Activated CD4-positive, alpha-beta T cell treated with anti-CD3 and anti-CD28 coated beads, Interleukin-2, amount 50 U/mL, for 1 hour (primary cell): ENCODE results near the gene EXOC4.

Source experiments
- DNase-seq: peaks from one replicate; pipeline ENCODE4 v3.0.0-alpha.2; 2020

EXOC4 gene

DNA sequence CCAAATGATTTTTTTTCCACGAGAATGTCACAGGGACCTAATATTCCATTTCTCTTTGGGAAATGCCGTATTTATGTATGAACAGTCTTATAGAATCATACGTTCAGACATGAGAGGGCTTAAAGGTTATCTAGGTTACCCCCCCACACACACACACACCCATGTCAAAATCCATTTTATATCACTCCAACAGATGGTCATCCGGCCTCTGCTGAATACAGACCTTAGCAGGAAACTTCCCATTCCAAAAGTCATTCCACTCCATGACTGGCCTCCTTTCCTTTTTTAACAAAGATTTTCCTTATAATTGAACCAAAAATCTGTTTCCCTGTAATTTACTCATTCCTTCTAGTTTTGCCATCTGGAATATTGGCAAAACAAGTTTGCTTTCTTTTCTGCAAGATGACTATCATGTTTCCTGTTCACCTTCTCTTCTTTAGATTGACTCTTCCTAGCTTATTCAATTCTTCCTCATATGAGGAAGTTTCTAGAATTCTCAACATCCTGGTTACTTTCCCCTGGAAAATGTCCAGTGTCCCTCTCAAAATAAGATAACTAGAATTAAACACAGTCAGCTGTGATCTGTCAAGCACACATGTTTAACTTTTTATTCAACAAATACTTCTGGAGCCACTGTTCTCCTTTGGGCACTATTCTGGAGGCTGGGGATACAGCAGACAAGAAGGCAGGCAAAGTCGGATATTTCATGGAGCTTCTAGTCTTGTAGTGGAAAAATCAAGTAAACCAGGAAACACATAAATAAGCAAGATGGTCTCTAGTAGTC is 597.8 kb downstream of the EXOC4 start:
- DNase-seq = no peak

DNA sequence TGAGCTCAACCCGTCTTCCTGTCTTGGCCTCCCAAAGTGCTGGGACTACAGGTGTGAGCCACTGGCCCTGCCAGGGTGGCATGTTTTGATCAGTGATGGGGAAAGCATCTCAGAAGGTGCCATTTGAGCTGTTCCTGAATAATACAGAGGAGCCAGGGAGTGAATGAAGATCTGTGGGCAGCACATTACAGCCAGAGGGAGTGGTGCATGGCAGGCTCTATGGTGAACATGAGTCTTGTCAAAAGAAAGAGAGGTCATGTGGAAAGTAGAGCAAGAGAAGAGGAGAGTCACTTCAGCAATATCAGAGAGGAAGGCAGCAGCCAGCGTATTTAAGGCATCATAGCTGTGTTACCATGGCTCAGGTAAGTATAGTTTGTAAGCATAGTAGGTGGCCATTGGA is 598.5 kb downstream of the EXOC4 start:
- DNase-seq = no peak

DNA sequence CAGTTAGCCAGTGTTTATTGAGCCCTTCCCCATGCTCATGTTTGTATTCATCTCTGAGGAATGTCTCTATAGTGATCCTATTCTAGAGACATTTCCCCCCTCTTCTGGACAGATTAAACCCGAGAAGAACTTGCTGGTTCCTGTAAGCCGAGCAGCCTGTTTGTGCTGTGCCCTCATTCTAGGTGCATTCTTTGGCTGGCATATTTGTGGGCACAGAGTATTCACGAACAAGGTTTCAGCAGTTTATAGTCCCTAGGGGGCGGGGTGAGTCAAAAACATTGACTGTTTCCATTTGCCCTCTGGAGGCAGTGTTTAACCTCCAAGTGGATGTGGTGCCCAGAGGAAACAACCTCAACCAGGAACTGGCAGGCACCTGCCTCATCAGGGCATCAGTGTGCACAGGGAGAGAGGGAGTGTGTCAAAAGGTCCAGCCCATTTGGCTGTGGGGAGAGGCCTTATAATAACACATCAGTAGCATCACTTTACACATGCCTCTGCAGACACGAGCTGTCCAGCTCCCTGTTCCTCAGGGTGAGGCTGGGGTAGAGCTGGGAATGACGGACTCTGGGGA is 600.9 kb downstream of the EXOC4 start:
- DNase-seq = no peak

DNA sequence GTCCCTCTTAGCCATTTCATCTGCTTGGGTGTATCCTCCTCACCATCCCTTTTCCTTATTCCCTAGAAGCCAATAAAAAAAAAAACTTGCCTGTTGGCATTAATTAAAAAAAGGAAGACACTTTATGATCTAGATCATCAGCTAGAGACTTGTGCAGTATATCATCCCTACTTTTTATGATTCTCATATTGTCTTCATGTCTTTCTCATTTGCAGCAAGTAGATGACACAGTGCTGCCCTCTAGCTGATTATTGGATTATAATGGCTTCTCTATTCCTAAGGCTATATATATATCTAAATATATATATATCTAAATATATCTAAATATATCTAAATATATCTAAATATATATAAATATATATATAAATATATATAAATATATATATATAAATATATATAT is 601.9 kb downstream of the EXOC4 start:
- no peak for DNase-seq

DNA sequence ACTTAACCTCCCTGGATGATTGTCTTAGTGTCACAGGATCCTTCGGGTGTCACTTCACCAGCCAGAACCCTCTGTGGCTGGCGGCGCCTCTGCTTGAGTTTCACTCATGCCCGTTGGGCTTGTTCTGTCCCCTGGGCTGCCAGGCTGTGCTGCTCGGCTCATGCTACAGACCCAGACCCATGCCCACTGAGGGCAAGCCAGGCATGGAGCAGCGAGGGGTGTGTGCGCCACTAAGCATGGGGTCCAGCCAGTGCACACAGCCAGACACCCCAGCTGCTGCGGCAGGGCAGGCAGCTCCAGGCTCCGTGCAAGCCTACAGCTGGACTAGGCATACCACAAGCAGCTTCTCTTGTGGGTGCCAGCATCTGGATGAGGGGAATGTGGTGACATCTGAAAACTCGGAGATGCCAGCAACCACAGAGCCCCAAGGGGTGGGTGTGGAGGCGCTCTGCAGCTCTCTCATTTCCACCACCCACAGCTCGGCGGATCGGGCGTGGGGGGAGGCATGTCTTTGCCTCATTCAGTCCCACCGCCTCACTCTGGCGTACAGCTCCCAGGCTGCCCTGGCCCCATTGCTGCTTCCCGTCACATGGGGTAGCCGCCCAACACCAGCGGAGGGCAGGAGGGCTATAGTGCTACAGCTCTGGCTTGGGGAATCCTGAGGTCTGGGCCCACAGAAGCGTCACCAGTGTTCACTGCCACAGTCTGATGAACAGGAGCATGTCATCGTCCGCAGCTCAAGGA is 604.7 kb downstream of the EXOC4 start:
- DNase-seq = no peak

DNA sequence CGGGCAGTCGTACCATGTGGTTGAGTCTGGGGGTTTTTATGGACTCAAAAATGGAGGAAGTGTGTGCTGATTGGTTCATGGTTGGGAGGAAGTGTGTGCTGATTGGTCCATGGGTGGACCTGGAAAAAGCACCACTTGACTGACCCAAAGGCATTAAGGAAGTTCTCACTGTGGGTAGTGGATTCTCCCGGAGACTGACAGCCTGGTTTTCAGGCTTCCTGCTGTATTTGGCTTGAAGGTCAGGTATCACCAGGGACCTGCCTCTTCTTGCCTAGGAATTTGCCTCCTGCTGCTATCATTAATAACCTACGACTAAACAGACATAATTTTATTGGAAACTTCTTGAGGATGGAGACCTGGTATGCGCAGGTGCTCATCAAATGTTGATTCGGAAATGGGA is 605.4 kb downstream of the EXOC4 start:
- no peak for DNase-seq

DNA sequence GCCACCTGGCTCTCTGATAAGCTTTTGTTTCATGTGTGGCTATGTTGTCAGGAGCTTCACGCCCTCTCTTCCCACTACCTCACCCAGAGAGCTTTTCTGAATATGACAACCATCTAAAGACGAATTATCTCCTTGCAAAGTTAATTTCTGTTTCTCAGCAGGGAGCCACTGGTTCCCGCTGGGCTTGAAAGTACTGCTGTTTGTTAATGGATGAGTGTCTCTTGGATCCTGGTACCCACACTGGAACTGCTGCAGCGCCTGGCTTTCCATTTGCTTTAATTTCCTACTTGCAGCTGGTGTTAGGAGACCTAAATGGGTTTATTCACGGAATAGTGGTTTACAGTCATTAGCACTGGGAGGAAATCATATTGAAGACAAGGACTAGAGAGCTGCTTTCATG is 606.4 kb downstream of the EXOC4 start:
- no peak for DNase-seq

DNA sequence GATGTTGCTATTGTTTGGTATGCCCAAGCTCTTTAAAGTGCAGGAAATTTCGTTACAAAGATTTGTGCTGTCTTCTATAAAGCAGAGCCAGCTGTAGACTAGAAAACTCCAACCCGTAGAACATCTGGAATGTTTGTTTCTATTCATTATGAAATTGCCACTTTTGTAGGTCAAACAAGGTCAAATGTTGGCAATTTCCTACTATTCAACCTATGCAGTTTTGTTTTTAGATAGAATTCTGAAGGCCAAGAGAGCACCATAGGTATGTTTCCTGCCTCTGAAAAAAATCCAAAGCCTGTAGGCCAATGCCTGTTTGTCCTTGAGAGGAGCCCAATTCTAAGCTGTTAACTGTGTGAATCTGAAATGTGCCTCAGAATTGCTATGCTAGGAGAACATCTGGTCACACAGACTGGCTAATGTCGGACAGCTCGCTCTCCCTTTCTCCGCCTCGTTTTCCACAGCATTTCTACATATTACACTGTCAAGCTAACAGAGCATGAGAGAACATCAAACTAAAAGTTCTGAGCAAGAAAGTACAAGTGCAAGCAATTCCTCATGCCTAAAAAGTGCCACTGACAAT is 607.1 kb downstream of the EXOC4 start:
- no peak for DNase-seq

DNA sequence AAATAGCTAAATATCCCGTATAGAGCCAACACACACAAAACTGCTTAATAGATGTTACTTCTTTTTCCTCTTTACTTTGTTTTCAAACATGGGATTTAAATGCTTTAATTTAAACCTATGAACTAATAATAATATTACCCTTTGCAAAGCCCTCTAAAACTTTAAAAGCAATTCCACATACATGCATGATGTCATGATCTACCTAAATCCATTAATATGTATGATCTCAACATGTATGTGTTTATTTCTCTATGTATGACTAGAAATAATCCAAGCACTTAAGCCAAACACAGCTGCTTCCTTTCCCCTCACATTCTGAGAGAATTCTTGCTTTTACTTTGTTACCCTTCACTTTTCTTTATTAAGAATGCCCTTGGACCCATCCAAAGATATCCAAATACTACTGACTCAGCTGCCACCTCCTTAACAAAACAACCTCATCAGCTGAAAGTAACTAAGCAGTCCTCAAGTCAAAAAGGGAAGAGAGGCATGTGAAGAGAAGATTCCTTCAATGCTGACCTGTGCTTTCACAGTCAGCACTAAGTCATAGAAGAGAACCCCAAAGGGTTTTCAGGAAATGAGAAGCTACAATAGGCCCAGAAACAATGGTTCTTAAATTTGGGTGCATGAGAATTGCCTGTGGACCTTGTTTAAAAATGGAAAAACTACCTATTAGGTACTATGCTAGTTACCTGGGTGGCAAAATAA is 607.9 kb downstream of the EXOC4 start:
- no peak for DNase-seq

DNA sequence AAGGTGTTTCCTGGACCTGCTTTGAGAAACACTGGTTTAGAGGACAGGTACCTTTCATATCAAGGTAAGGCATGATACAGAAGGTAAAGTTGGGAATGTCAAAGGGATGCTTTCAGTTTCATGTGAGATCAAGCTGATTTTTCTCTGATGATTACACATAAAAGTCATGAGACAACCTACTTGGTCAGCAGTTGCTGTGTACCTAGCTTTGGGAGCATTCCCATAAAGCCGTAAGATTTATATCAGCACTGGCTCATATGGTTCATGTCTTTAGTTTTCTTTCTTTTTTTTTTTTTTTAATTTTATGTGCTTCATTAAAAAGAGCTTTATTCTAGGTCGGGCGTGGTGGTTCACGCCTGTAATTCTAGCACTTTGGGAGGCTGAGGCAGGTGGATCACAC is 609.0 kb downstream of the EXOC4 start:
- DNase-seq = no peak

DNA sequence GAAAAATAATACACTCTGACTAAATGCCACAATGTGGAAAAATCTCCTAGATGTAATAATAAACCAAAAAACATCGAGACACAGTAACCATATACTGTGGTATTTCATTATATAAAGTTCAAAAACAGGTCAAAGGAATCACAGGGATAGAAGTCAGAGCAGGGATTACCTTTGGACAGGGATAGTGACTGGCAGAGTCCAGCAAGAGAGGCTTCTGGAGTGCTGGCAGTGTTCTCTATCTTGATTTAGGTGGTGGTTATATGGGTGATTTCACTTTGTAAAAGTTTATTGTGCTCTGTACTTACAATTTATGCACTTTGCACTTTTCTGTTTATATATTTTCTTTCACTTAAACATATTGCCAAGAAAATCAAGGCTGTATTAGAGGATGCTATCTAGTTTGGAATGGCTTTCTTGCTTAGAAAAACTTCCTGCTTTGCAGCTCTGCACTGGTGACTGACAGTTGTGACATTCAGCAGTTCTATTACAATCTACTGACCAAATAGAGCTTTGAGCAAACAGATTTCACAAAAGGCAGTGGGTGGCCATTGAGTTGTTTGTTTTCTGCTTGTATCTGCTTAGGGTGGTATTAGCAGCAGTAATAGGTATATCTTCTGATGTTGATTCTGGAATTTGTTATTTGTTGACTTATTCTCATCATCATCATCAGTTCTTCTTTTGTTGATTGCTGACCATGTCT is 610.6 kb downstream of the EXOC4 start:
- DNase-seq = no peak

DNA sequence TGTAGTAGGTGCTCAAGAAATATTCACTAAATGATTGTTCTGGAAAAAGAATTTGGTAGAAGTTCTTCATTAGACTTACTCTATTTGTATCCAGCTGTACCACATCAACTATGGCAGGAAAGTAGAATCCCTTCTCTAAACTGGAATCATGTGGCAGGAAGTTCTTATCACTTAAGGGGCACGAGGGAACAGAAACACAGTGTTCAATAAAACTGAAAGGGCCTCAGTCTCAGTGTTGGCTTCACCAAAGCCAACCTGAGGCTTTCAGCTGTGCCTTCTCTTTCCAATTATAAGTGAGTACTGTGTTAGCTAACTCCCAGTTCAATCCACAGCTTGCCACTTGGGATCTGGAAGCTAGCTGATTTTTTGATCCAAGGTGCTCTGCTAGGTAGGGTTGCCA is 616.7 kb downstream of the EXOC4 start:
- DNase-seq = no peak

DNA sequence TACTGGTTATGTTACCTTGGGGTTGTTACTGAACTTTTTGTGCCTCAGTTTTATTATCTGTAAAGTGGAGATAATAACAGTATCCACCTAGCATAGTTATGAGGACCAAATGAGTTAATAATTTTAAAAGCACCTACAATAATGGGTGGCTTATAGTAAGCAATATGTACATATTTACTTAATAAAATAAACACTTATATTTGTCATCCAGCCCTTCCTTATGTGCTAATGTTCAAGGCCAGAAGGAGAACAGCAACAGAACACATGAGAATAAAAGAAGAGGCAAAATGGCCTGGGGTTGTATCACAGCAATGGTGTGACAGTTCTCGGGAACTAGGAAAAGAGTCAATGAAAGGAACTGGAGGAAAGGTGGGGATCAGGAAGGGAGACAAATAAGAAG is 618.9 kb downstream of the EXOC4 start:
- DNase-seq = no peak

DNA sequence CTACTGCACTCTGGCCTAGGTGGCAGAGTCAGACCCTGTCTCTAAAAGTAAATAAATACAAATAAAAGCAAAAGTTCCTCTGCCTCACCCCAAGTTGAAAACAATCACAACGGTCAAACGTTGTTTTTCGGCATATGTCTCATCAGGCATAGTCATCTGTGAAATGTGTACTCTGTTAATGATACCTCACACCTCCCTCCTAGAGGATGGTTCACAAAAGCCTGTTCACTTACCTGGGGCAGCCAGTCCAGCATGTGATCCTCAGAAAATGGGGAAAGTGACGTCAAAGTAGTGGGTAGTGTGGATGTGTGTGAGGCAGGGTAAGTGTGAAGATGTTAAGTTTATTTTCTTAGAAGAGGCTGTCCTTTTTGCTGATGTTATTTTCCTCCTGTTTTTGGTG is 620.3 kb downstream of the EXOC4 start:
- DNase-seq = no peak

DNA sequence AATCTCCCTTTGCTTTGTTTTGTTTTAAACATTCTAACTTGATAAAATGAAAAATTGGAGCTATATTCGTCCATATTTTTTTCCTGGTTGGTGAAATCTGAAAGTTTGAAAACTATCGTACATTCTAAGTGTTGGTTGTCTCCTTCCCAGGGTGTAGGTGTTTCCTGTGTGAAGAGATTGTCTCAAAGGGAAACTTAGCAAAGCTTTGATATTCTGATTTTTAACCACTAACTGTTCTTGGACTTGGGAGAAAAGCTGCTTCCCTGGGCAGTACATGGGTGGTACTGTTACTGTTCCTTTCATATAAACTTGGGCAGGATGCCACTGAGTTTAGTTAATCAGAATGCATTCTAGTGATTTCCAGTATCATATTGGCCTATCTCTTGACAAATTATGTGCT is 620.8 kb downstream of the EXOC4 start:
- DNase-seq = no peak

DNA sequence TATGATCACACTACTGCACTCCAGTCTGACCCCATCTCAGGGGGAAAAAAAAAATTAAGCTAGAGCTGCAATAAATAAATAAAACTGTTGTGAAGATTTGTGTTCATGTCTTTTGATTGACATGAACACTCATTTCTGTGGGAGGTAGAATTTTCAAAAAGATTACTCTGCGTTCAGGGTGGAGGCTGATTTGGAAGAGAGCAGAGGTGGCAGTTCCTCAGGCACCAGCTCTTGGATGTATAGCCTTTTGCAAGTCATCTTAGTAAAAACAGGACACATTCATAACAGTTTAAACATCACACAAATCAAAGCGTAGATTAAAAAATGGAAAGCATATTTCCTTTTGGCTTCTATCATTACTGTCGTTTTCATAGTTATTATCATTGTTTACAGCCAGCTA is 630.7 kb downstream of the EXOC4 start:
- no peak for DNase-seq

DNA sequence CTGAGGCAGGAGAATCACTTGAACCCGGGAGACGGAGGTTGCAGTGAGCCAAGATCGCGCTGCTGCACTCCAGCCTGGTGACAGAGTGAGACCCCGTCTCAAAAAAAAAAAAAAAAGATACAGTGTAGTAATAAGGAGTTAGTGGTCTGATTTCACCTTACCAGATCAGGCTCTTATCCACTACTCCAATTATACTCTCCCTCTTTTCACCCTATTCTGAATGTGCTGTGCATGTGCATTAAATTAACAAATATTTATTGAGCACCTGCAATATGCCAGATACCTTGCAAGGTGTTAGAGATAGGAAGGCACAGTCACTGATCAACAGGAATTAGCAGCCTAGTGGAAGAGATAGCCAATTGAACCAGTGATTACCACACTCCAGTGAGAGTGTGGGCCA is 632.3 kb downstream of the EXOC4 start:
- DNase-seq = no peak

DNA sequence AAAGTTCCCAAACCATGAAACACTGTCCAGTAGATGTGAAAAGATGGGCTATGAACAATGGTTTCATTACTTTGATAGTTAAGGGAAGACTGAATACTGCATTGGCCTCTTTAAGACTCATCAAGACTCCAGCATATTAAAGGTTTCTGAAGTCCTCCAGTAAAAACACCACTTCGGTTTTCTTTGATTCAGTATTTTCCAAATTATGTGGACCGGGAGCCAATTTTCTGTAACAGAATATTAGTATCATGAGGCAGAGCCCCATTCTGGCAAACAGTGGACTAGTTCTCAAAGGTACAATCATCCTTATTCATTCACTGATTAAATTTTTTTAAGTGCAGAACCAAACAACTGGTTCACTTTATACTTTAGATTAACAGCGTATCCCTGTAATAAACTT is 633.2 kb downstream of the EXOC4 start:
- no peak for DNase-seq

DNA sequence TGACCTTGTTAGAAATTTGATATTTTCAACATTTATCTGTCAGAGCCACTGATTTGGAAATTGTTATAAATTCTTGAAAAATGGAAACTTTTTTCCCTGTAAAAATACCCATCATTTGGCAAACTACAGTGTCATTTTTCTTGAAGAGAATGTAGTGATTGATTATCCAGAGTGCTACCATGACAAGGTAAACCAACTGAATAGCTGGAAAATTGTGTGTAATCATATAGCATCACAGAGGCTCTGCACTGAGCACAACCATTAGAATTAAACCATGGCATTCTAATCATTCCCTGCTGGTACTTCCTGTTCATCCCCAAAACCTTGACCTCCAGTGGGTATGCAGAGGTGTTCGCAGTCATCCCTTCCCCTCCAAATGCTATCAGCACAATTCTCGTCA is 633.9 kb downstream of the EXOC4 start:
- no peak for DNase-seq

DNA sequence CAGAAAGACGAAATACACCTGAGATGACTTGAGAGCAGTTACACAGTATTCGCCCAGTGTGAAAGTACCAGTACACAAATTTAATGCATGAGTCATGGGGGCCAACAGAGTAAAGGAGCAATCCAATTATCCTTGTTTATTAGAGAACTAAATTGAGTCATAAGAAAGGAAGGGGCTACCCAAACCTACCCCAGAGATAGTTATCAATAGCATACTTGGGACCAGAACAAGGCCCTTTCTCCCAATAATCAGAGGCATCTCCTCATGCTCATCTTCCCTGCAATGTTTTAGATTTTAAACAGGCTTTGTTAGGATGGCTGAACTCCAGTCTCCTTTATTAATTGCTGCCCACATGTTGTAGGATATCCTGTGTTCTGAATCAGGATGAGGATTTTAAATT is 634.6 kb downstream of the EXOC4 start:
- DNase-seq = no peak

DNA sequence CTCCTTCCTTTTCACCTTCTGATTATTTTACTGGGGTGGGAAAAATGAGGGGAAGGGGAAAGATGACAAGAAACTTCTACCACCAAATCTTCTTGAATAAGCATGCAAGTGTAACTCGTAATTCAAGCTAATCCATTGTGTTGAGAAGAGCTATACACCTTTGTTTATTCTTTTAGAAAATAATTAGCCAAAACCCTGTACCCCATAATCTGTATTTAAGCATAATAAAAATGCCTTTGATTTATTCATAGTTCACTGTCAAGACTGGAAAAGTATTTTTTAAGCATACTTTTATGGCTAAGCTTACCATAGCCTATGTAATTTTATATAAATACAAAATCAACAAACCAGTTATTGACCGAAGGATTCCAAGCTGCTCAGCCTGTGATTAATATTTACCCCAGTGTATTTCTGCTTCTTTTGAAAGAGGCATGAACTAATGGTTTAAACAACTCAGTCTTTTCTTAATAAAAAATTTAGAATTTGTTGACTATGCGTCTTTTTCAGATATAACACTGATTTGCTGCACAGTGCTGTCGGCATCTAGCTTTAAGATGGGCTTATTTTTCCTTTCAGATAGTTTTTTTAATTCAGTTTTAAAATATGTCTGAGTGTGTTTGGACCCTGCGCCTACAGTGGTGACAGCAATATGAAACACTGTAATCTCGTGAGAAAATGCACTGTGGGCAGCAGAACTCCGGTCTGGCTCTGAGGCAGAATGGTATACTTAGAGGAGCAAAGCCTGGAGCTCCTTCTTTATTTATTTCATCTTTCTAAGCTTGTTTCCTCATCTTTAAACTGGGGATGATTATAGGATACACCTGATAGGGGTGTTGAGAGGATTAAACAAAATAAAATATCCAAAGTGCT is 635.4 kb downstream of the EXOC4 start:
- DNase-seq = no peak

DNA sequence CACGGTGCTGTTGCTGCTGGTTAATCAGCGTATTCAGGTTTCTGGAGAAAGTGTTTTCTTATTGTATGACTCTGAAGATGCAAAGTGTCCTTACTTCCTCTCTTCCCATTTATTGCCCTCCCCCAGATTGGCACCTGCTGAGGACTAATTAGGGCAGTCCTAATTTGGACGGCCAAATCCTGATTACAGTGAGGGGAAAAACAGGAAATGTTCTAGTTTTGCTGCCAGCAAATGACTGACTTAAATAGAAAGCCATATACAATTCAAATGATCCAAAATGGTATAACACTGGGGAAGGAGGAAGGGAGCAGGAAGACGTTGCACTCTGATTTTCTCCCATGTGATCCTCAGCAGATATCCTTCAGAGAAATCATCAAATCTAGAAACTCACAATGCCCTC is 651.9 kb downstream of the EXOC4 start:
- DNase-seq = no peak
